OCI-LY3 (cell line): ENCODE data around the gene SRPK2.
A peak's percentile ranks its signal among the peaks of the same experiment; 100 is the strongest.
"Not testable (repeated sequence)": the region's sequence is repeated elsewhere in the genome, so short reads cannot be mapped to it uniquely, and the experiment has no call there.

Experiments
- H2AFZ ChIP-seq: fragments of 200-600, 300-600 bp; shearing (Covaris generic); 2 replicates; pipeline ENCODE4 v1.6.0; 2014; ENCODE audit warnings: antibody characterized with exemption, low read depth, low read length
- H3K27ac ChIP-seq: fragments of 200-600, 300-600 bp; sonication (generic); 2 replicates; pipeline ENCODE4 v1.5.1; 2014; ENCODE audit warnings: mild to moderate bottlenecking, low read length, moderate library complexity, mixed read lengths
- H3K27me3 ChIP-seq: fragments of 200-600, 300-600 bp; sonication (generic); 2 replicates; pipeline ENCODE4 v1.6.1; 2014; ENCODE audit warnings: low read depth, low read length, mixed read lengths
- H3K36me3 ChIP-seq: fragments of 200-600, 300-600 bp; sonication (generic); replicated peaks from 2 replicates; pipeline ENCODE3; 2014; ENCODE audit warnings: low read depth, low read length, mixed read lengths
- H3K4me1 ChIP-seq: fragments of 300-600, 200-600 bp; sonication (generic); 2 replicates; pipeline ENCODE4 v1.6.1; 2014; ENCODE audit warnings: low read length, mixed read lengths
- H3K4me2 ChIP-seq: fragments of 200-600, 300-600 bp; sonication (generic); 2 replicates; pipeline ENCODE4 v1.6.1; 2014; ENCODE audit warnings: low read length, mixed read lengths
- H3K4me3 ChIP-seq: fragments of 300-600, 200-600 bp; sonication (generic); 2 replicates; pipeline ENCODE4 v1.5.1; 2014; ENCODE audit warnings: antibody characterized with exemption, mild to moderate bottlenecking, low read length, moderate library complexity
- H3K79me2 ChIP-seq: fragments of 300-600, 200-600 bp; shearing (Covaris generic); 2 replicates; pipeline ENCODE4 v1.6.1; 2014; ENCODE audit warnings: mild to moderate bottlenecking, low read length, mixed read lengths
- H3K9ac ChIP-seq: fragments of 300-600, 200-600 bp; shearing (Covaris generic); 2 replicates; pipeline ENCODE4 v1.6.0; 2014; ENCODE audit warnings: mild to moderate bottlenecking, low read length, moderate library complexity
- H3K9me3 ChIP-seq: fragments of 200-600, 300-600 bp; shearing (Covaris generic); 2 replicates; pipeline ENCODE4 v1.6.1; 2014; ENCODE audit warnings: low read length, mixed read lengths; ENCODE audit not compliant: insufficient read depth
- H4K20me1 ChIP-seq: fragments of 200-600, 300-600 bp; sonication (generic); 2 replicates; pipeline ENCODE4 v1.6.1; 2016; ENCODE audit warnings: low read length, mixed read lengths; ENCODE audit not compliant: insufficient read depth
- CTCF ChIP-seq: fragments of 200-600, 300-600 bp; sonication (generic); IDR thresholded peaks from 2 replicates; pipeline ENCODE4 v1.5.1; 2014; ENCODE audit warnings: antibody characterized with exemption, low read length, low read depth
- EZH2phosphoT487 ChIP-seq: fragments of 200-600 bp; shearing (Covaris generic); IDR thresholded peaks from 2 replicates; pipeline ENCODE4 v1.6.1; 2018; ENCODE audit warnings: antibody characterized with exemption, mixed run types, low read depth

The SRPK2 gene

GRCh38 chr7:105305633-105306032 lies 83.1 kb downstream of the SRPK2 start:
- no peaks in the 10 kb centered on the region for H3K36me3 ChIP-seq
- H3K4me1 ChIP-seq = peaks cover 4% of the 10 kb centered on the region; the same call in 1 of the 2 replicates
- no peak overlapping the region for H2AFZ ChIP-seq
- TF ChIP-seq CTCF = no peak
- TF ChIP-seq EZH2phosphoT487 = no peak
- H3K4me2 ChIP-seq = no peak overlapping the region
- H3K79me2 ChIP-seq = peaks cover 20% of the 10 kb centered on the region
- H3K4me3 ChIP-seq = no peak overlapping the region
- no peak overlapping the region for H3K9ac ChIP-seq
- no peaks in the 10 kb centered on the region for H3K9me3 ChIP-seq
- peaks cover 19% of the 10 kb centered on the region; the same call in 1 of the 2 replicates for H4K20me1 ChIP-seq
- H3K27ac ChIP-seq = no peak overlapping the region
- H3K27me3 ChIP-seq = no peaks in the 10 kb centered on the region

- no peak overlapping the region for H3K27ac ChIP-seq
- H3K9ac ChIP-seq = no peak overlapping the region
- no peaks in the 10 kb centered on the region for H3K27me3 ChIP-seq
- H3K4me2 ChIP-seq = no peak overlapping the region
- H3K4me1 ChIP-seq = peaks cover 4% of the 10 kb centered on the region; the same call in 1 of the 2 replicates
- no peak for TF ChIP-seq CTCF
- no peak for TF ChIP-seq EZH2phosphoT487
- no peaks in the 10 kb centered on the region for H3K36me3 ChIP-seq
- H3K9me3 ChIP-seq = no peaks in the 10 kb centered on the region
- no peak overlapping the region for H3K4me3 ChIP-seq
- peaks cover 16% of the 10 kb centered on the region for H3K79me2 ChIP-seq
- H4K20me1 ChIP-seq = peaks cover 14% of the 10 kb centered on the region; the same call in 1 of the 2 replicates
- H2AFZ ChIP-seq = no peak overlapping the region
These were observed 84.5 kb downstream of the SRPK2 start for GRCh38 chr7:105304040-105304895.

- H3K4me2 ChIP-seq, H4K20me1 ChIP-seq, H3K9ac ChIP-seq, H3K27me3 ChIP-seq, H3K36me3 ChIP-seq, H2AFZ ChIP-seq, H3K27ac ChIP-seq, H3K9me3 ChIP-seq, H3K4me3 ChIP-seq: not testable (repeated sequence)
- peaks cover 15% of the 10 kb centered on the region for H3K4me1 ChIP-seq
- peaks cover 23% of the 10 kb centered on the region for H3K79me2 ChIP-seq
These were observed 88.1 kb downstream of the SRPK2 start for GRCh38 chr7:105300587-105300986.

- TF ChIP-seq CTCF = no peak
- no peak for TF ChIP-seq EZH2phosphoT487
- no peaks in the 10 kb centered on the region for H3K36me3 ChIP-seq
- H3K9me3 ChIP-seq = no peaks in the 10 kb centered on the region
- H3K27me3 ChIP-seq = no peaks in the 10 kb centered on the region
- no peak overlapping the region for H3K4me3 ChIP-seq
- peak overlapping the region; percentile 17; the same call in 1 of the 2 replicates for H3K27ac ChIP-seq
- H3K79me2 ChIP-seq = peaks cover 26% of the 10 kb centered on the region
- H4K20me1 ChIP-seq = peaks cover 6% of the 10 kb centered on the region; the same call in 1 of the 2 replicates
- no peak overlapping the region for H2AFZ ChIP-seq
- no peak overlapping the region for H3K9ac ChIP-seq
- peaks cover 11% of the 10 kb centered on the region for H3K4me1 ChIP-seq
- H3K4me2 ChIP-seq = peak overlapping the region; percentile 26
These were observed 90.3 kb downstream of the SRPK2 start for GRCh38 chr7:105298439-105298894.
